Endometrial microvascular endothelial cells (primary cell): ENCODE measurements around the gene TAOK1. TPM values are rescaled to one million over a fixed set of nuclear protein-coding genes. Genes with fewer than 3 reads are reported as not detected.
"Not testable (repeated sequence)": the region's sequence is repeated elsewhere in the genome, so short reads cannot be mapped to it uniquely, and the experiment has no call there.

Experiments used
- in situ Hi-C: cut with HindIII; loops from 2 replicates; pipeline ENCODE4 v1.10.0; 2017; ENCODE audit warnings: low sequenced_read_pairs, low pct_unique_long_range_greater_than_20kb; ENCODE audit errors: inconsistent ontology term
- total RNA-seq: library from RNA; depleted of rRNA; stranded (reverse); fragments of >200 nt; gene quantifications from one replicate; pipeline ENCODE4 v1.2.3, GENCODE V29; 2015; ENCODE audit errors: inconsistent ontology term

TAOK1 gene
- total RNA-seq, 1 donor from 2014 or later, result 33.7 TPM

DNA sequence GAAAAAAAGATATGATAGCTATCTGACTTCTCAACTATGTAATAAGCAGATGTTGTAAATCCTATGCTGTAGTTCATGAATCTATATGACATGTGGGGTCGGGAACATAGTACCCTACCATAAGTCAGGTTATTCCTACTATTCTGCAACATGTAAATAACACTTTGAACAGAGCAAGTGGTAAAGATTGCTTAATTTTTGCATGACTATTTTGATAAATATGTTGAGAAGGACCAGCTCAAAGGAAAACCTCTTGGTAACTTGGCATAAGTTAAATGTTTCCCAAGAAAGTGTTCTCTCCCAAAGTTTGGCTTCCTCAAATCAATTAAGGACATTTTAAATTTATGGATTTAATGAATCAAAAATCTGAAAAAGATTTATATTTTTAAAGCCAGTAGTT, 114.5 kb downstream of the TAOK1 start:
- in situ Hi-C loops, result no loop called here

DNA sequence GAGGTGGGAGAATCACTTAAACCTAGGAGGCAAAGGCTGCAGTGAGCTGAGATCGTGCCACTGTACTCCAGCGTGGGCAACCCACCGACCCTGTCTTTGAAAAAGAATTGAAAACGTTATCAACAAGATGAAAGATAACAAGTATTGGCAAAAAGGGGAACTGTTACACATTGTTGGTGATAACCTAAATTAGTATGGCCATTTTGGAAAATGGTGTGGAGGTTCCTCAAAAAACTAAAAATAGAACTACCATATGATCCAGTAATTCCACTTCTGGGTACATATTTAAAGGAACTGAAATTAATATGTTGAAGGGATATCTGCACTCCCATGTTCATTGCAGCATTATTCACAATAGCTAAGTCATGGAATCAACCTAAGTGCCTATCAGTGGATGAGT, 115.7 kb downstream of the TAOK1 start:
- in situ Hi-C loops, result no loop called here

- in situ Hi-C loops, result no loop called here
Observed at GRCh38 chr17:29510953-29511352, 120.8 kb downstream of the TAOK1 start.

DNA sequence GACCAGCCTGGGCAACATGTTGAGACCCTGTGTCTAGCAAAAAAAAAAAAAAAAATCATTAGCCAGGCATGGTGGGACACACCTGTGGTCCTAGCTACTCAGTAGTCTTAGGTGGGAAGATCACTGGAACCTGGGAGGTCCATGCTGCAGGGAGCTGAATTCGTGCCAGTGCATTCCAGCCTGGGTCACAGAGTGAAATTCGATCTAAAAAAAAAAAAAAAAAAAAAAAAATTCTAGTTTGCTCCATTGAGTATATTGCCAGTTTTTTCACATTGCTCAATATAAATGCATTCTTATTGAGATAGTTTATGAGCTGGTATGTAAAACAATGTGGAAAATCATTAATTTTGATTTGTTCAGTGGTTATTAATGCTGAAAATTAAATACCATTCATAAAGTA, 124.6 kb downstream of the TAOK1 start:
- in situ Hi-C loops, result no loop called here

DNA sequence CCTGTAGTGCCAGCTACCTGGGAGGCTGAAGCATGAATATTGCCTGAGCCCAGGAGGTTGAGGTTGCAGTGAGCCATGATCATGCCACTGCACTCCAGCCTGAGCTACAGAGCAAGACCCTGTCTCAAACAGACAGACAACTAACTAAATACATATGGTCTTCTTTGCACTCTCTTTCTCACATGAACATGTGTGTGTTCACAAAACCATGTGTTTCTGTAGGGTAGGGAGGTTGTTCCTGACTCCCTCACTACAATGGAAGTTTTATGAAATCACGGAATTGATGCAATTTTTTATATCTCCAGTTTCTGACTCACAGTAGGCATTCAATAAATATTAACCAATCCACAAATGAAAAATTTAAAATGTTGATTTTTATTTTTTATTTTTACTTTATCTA, 128.2 kb downstream of the TAOK1 start:
- in situ Hi-C loops, result no loop called here

DNA sequence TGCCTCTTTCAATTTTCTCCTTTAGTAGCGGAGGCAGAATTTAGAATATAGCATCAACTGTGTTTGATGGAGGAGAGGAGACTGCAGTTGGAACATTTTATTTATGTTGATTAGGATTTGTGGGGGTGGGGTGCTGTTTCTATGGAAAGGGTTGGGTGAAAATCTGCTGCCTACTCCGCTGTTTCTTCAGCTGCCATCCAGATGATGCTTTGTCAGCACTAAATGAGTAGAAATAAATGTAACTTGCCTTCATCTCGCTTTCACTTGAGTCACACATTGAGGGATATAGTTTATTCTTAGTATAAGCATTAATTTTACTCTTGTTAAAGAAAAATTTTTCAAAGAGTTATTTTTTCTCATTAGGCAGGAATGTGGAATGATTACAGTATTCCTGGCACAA, 134.5 kb downstream of the TAOK1 start:
- in situ Hi-C loops, result no loop called here

DNA sequence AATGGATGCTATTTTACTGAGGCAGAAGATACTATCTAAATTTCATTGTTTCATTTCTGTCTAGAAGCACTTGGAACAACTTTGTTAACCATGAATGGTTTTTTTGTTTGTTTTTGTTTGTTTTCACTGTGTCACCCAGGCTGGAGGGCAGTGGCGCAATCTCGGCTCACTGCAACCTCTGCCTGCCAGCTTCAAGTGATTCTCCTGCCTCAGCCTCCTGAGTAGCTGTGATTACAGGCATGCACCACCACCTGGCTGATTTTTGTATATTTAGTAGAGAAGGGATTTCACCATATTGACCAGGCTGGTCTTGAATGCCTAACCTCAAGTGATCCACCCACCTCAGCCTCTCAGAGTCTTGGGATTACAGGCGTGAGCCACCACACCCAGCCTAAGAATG, 136.2 kb downstream of the TAOK1 start:
- in situ Hi-C loops, result no loop called here

GRCh38 chr17:29533976-29534375, 143.8 kb downstream of the TAOK1 start:
- in situ Hi-C loops, result no loop called here

- in situ Hi-C loops, result no loop called here
Observed at GRCh38 chr17:29544066-29544465, 153.9 kb downstream of the TAOK1 start.

DNA sequence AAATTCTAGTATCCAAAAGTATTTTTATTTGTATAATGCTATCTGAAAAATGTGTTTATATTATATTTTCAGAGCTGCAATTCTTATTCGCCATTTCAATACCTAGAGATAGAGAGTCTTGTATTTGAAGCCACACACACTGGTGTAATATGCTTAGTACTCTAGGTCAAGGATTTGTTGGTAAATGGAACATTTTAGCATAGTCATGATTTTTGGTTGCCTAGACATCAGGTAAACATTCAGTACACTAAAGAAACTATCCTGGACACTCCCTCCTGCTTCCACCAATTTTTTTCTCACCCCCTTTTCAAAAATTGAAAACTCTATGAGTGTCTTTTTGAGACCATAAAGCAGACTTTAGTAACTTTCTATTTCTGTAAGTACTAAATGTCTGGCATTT, 155.9 kb downstream of the TAOK1 start:
- in situ Hi-C loops, result no loop called here

- in situ Hi-C loops, result no loop called here
Observed at GRCh38 chr17:29546830-29547229, 156.7 kb downstream of the TAOK1 start.

DNA sequence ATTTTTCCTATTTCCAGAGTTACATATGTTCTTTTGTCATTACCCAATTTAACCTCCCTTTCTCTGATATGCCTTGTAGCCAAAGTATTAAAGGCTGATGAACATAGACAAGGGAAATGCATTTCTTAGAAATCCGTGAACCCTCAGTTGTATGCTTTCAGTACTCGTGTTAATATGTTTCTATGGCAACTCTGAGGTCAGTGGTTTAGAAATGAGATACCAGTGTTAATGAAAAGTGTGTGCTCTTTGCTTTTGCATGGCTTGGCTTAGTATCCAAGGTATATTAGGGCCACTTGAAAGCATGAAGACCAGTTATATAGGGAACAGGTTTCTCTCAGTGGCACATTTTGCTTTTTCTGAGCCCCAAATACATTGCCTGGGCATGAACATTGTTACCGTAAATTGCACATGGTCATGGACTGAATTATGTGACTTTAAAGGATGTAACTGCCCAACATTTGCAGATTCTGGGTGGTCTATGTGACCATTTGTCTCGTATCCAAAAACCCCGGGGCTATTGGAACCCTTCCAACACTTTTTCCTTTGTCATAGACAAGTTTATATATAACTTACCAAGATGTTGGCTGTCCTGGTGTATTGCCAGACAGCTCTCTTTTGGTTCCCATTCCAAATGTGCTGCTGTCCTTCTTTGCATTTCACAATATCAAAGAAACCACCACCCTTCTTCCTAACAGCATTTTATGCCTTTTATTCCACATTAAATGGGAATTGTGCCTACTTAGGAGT, 159.2 kb downstream of the TAOK1 start:
- in situ Hi-C loops, result no loop called here

DNA sequence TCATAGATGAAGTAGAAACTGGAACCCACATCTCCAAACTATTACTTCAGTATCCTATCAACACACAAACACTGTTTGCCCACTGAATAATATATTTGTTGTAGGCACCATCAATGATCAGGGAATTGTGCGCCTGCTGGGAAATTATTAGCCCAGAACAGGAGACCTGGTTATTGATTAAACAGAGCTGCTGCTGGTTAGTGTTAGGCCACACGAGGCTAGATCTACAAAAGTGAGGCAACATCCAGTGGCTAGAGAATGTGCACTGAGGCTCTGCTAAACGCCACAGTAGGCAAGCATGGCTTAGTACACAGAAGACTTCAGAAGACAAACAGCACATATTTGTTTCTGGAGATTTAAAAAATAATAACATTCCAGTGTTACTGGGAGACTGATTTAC, 165.7 kb downstream of the TAOK1 start:
- in situ Hi-C loops, result no loop called here

DNA sequence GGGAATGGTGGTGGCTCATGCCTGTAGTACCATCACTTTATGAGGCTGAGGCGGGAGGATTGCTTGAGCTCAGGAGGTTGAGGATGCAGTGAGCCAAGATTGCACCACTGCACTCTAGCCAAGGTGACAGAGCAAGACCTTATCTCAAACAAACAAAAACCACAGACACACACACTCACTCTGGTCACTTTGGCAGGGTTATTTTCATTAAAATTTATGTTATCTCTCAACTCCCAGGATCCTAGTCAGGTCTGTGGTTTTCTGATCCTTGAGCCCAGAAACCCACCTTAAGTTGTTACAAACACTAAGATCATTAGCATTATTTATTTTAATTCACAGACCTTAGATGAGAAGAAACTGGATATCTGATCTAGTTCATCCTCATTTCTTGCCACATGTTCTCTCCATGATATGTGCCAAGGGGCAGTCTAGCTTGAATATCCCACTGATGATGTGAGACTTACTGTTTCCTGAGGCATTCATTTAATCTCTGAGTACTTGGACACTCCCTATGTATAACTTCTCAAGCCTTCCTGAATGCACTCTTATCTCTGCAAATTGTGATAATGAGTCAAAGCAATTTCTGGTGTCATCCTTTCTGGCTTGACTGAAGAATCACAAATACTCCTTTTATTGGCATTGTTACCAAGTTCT, 167.0 kb downstream of the TAOK1 start:
- in situ Hi-C loops, result no loop called here

DNA sequence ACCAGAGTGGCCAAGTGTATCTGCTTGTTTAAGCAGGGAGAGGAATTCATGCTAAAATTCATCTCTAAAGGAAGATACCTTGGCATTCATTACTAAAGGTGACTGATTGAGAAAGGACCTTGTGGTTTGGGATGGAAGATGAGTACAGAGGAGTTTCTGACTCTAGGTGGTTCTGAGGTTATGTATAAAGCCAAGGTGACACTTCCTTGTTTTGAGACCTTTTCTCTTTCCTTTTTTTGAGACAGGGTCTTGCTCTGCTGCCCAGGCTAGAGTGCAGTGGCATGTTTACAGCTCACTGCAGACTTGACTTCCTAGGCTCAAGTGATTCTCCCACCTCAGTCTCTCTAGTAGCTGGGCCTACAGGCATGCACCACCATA, 167.6 kb downstream of the TAOK1 start:
- in situ Hi-C loops, result no loop called here

- in situ Hi-C loops, result not testable (repeated sequence)
Observed at GRCh38 chr17:29558139-29558538, 168.0 kb downstream of the TAOK1 start.

DNA sequence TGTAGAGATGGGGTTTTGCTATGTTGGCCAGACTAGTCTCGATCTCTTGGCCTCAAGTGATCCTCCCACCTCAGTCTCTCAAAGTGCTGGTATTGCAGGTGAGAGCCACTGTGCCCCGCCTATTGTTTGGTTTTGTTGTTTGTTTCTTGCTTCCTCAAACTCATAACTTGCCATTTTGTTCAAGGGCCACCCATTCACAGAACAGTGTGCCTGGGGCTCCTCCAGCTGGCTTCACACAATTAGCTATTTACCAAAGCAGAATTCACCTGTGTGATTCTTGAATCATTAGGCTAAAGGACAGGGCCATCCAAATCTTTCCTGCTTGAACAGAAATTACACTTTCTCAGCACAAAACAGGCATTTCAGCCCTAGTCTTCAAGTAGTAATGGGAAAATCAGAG, 169.5 kb downstream of the TAOK1 start:
- in situ Hi-C loops, result no loop called here

DNA sequence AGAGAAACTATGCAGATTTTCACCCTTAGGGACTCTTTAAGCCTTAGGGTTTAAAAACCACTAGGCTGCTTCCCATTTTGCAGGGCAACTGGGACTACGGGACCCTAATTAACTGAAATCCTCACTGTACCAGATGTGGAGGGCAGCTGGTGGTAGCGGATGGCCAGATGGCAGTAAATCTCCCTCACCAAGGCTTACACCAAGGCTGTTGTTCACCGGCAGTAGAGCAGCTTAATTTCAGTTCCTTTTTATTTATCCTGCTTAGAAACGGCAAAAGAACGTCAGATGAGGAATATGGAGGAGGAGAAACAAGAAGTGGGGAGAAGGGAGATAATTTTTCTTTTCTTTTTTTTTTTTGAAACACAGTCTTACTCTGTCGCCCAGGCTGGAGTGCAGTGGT, 170.2 kb downstream of the TAOK1 start:
- in situ Hi-C loops, result no loop called here

DNA sequence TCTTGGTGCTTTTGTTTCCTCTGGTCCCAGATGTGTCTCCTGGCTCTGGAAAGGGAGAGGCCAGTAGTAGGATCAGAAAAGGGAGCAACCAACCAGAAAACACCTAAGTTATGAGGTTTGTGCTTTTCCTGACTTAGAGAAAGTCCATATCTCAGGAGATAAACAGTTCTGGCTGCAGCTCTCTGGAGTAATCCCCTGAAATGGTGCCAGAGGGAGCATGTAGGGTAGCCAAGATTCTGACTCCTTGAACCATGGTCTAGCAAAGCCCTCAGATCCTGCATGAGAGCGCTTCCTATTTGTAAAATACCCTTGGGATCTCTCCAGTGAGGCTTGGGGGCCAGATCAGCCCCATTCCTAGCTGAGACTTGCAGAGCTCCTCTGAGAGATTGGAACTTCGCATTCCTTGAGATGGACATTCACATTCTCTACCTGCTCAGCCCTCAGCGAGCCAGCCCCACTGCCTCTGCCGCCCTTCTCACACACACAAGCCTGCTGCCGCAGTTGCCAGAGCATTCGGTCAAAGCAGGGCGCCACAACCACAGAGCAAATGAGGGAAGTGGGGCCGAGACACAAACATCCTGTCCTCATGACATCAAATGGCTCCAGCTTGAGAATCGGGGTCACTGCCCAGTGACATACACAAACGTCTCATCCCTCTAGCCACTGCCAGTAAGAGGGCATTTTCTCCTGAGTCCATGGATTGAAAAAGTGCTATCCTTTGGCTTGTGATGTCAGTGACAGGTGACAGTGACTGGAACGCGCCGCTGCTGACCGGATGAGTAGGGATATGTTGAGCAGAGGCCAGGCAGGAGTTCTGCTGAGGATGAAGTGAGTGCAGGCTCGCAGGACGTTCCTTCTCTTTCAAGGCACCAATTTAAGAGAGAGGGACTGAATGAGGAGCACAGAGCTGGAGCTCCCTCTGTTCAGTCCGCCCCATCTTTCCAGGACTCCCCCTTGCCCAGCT, 171.7 kb downstream of the TAOK1 start:
- in situ Hi-C loops, result no loop called here

GRCh38 chr17:29562615-29563014, 172.5 kb downstream of the TAOK1 start:
- in situ Hi-C loops, result no loop called here
